Activated CD8-positive, alpha-beta memory T cell treated with anti-CD3 and anti-CD28 coated beads for 48 hours (primary cell): ENCODE results near the gene HRH2.
A peak's percentile ranks its signal among the peaks of the same experiment; 100 is the strongest.
"Not testable (repeated sequence)": the region's sequence is repeated elsewhere in the genome, so short reads cannot be mapped to it uniquely, and the experiment has no call there.

ENCODE experiments used
- DNase-seq, 3 experiments: peaks; one replicate each; pipeline ENCODE4 v3.0.0-alpha.2; 2020; ENCODE audit warnings: low read depth in 2 of 3, low spot score in 2 of 3

The HRH2 gene

GRCh38 chr5:175657593-175658271, at the start of gene HRH2:
TSS of gene HRH2 (plus strand) at chr5:175658071. CDS start at chr5:175683234, 25,163 bp downstream.
- peak in 1 of 3 experiments; percentile 23 for DNase-seq

GRCh38 chr5:175609526-175609925, 48.3 kb upstream of the HRH2 start:
- DNase-seq: peak in 1 of 3 experiments; percentile 27

GRCh38 chr5:175610381-175610780, 47.5 kb upstream of the HRH2 start:
- no peak for DNase-seq

GRCh38 chr5:175610898-175611297, 47.0 kb upstream of the HRH2 start:
- DNase-seq: no peak

GRCh38 chr5:175614223-175614815, 43.6 kb upstream of the HRH2 start:
- DNase-seq: no peak

GRCh38 chr5:175614861-175615260, 43.0 kb upstream of the HRH2 start:
- no peak for DNase-seq

GRCh38 chr5:175616083-175616482, 41.8 kb upstream of the HRH2 start:
- DNase-seq: peak in 1 of 3 experiments; percentile 8

- not testable (repeated sequence) for DNase-seq
Measured at GRCh38 chr5:175616527-175616926, 41.3 kb upstream of the HRH2 start.

- DNase-seq: no peak
Measured at GRCh38 chr5:175617447-175617846, 40.4 kb upstream of the HRH2 start.

- DNase-seq: no peak
Measured at GRCh38 chr5:175620527-175620926, 37.3 kb upstream of the HRH2 start.

GRCh38 chr5:175621971-175622370, 35.9 kb upstream of the HRH2 start:
- DNase-seq: no peak

- DNase-seq: no peak
Measured at GRCh38 chr5:175623088-175623487, 34.8 kb upstream of the HRH2 start.

GRCh38 chr5:175624316-175624715, 33.6 kb upstream of the HRH2 start:
- no peak for DNase-seq

- no peak for DNase-seq
Measured at GRCh38 chr5:175627005-175627404, 30.9 kb upstream of the HRH2 start.

GRCh38 chr5:175627739-175628138, 30.1 kb upstream of the HRH2 start:
- DNase-seq: no peak

GRCh38 chr5:175628668-175629067, 29.2 kb upstream of the HRH2 start:
- no peak for DNase-seq

GRCh38 chr5:175629261-175629660, 28.6 kb upstream of the HRH2 start:
- DNase-seq: no peak

- no peak for DNase-seq
Measured at GRCh38 chr5:175629793-175630192, 28.1 kb upstream of the HRH2 start.

- no peak for DNase-seq
Measured at GRCh38 chr5:175635854-175636584, 21.9 kb upstream of the HRH2 start.

GRCh38 chr5:175638305-175638704, 19.6 kb upstream of the HRH2 start:
- DNase-seq: no peak

- DNase-seq: no peak
Measured at GRCh38 chr5:175640106-175640775, 17.6 kb upstream of the HRH2 start.

- DNase-seq: no peak
Measured at GRCh38 chr5:175642998-175643397, 14.9 kb upstream of the HRH2 start.
